Suppressor macrophage (primary cell): ENCODE measurements around the gene JUP.
A peak's percentile ranks its signal among the peaks of the same experiment; 100 is the strongest.

Experiments used
- DNase-seq, 4 experiments: peaks; one replicate each; pipeline ENCODE4 v3.0.0-alpha.2; 2020 to 2022

The JUP gene

DNA sequence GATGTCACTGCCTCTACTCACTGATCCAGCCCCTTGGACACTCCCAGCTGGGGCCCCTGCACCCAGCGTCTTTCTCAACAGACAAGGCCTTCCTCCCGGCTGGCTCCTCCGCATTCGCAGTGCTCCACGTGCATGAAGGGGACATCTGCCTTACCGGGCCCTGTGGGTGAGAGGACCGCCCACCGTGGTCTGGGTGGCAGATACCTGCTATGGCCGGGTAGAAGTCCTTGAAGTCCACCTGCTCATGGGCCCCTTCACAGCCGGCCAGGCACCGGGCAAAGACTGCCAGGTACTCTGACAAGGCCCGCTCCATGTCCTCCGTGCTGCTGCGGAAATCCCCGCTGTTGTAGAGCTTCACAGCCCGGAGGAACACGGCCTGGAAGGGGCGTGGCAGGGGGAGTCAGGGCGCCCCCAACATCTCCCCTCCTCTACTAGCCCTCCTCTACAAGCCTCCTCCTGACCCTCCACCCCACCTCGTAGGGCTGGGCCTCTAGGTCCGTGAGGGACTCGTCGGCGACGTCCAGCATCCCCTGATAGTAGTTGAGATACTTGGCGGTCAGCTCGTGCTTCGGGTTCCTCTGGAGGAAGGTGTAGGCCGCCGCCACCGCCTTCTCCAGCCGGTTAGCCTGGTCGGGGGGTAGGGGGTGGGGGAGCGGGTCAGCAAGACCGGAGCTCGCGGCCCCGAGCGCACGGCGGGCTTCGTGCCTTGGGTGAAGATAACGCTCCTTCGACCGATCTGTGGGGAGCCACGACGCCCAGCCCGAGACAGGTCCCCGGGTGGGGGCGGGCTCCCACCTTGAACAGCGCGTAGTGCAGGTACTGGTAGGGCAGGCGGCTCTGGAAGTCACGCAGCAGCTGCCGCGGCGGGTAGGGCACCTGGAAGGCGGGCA, 24.4 kb upstream of the JUP start:
- no peak for DNase-seq

DNA sequence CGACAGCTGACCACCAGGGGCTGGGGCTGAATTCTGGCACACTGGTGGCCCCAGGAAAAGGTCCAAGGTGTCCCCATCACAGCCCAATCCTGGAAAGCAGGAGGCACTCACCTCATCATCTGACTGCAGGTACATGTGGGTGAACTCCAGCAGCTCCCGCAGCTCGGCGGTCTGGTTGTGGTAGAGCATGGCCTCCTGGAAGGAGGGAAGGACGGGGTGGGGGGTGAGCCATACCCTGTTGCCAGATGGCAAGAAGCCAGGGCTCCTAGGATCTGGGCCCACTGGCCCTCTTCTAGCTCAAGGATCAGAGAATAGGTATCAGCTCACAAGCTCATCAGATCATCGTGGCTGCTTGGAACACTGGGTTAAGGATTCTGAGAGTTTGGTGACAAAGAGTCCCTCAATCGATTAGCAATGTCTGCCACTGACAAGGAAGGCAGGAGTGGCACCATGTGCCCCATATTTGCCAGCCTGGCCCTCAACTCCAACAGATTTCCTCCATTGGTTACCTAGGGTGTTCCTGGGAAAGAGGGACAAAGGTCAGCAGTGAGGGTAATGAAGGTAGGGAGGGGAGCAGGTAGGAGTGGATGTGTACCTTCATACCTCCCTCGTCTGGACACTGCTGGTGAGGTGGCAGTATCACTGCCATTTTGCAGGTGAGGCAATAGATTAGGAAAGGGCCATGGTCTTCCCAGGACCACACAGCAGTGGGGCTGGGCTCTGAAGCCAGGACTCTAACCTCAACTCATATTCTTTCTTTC, 20.4 kb upstream of the JUP start:
- no peak for DNase-seq

DNA sequence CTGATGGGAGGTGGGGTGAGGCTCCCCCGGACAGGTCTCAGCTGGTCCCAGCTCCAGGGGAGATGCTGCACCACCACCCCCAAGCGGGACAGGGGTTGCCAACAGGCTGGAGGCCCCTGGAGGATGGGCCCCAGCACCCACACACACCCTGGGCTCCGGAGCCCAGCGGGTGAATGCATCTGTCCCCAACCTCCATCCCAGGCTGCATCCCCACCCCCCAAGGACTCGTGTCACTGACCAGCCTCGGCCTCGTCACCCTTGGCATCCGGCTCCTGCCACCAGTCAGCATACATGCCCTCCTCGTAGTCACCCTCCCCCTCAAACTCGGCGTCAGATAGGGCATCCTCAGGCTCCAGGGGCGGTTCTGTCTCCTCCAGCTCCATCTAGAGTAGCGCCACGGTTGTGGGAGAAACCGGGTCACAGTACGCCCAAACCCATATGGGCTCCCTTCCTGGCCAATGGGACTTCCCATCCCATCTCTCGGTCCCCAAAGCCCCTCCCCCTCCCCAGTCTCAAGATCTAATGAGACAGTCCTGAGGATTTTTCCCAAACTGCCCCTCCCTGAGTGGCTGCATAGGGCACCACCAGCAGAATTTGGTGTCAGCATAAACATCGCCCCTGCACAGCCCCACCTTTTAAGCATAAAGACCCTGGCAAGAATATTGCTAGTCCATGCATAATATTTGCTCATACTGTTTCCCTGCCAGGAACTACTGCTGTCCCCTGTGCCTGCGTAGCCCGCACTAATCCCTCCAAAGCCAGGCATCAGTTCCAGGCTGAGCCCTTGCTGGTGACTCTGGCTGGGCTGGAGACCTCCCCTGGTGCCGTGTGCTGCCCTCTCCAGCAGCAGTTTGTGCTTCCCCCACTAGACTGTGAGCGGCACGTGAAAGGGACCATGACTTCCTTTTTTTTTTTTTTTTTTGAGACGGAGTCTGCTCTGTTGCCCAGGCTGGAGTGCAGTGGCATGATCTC, 16.8 kb upstream of the JUP start:
- DNase-seq = peak; percentile 60 to 79 (median 76)

DNA sequence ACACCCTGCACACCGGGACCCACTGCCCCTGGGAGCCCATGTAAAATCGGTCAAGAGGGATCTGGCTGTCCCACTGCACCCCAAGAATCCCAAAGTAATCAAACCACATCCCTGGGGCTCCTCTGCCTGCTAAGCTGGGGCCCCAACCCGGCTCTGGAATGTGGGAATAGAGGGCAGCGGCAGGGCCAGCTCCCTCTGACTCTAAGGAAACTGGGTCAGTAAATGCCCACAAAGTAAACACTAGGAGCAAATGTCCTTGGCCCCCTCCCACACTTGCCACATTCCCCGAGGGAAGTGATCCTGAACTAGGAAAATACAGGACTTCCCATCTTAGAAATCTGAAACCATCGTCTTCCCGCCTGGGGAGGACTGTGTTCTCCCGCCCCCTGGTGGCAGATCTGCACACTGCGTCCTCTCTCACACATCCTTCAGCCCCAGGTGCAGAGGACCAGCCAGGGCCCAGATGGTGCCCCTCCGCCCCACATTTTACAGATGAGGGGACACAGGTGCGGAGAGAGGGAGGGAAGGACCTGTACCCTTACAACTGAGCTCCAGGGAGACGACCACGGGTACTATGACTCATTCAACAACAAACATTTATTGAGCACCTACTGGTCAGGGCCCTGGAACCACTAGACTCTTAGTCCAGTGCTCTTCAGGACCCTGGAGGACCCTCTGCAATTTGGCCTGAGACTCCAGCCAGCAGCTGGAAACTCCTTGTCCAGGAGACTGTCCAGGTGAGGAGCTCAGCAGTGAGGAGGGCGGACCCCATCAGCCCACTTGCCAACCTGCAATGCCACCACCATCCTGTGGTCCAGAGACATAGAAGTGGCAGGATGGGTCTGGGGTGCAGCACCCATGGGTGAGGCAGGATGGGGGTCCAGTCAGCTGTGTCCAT, 15.1 kb upstream of the JUP start:
- DNase-seq = peak; percentile 75 to 90 (median 86)

DNA sequence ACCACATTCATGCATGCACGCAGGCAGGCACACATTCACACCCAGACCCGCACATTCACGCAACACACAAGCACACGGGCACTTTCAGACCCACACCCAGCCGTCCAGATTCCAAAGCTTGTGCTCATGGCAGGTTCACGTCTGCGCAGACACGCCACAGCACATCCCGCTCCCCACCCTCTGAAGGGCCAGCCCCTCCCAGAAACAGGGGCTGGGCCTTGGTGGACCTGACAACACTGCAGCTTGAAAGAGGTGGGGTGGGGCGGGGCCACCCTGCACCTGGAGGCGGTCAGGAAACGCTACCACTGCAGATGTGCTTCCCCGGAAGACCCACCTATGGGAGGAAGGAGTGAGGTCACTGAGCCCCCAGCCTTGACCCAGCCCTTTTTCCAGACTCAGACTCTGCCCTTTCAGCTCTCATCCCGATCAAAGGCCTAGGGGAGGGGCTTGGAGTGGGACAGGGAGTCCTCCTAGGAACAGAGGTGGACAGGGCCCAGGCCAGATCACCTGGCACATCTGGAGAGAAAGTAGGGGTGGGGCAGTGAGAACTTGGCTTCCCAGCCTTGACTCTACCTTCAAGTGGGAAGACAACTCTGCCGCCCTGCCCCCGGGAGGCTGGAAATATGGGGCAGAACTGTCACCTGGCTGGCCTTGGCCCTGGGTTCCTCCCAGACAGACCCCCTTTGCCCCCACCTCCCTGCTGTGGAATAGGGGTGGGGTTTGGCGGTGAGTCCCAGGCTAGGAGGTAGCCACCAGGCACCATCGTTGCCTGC, 14.3 kb upstream of the JUP start:
- DNase-seq = no peak

DNA sequence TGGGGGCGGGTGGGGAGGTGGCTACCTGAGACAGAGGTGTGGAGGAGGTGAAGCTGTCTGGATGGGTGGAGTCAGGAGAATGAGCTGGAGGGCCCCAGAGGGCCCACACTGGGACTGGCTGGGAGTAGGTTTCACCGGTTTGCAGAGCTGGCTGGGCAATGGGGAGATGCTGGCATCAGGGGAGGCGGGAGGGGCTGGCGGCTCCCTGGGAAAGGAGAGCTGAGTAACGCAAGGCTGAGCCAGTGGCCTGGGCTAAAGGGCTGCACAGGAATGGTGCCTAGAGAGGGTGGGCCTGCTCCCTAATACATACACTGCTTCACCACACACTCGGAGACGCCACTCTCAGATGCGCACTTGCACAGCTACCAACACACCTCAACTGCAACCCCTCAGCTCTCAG, 12.9 kb upstream of the JUP start:
- DNase-seq = no peak

DNA sequence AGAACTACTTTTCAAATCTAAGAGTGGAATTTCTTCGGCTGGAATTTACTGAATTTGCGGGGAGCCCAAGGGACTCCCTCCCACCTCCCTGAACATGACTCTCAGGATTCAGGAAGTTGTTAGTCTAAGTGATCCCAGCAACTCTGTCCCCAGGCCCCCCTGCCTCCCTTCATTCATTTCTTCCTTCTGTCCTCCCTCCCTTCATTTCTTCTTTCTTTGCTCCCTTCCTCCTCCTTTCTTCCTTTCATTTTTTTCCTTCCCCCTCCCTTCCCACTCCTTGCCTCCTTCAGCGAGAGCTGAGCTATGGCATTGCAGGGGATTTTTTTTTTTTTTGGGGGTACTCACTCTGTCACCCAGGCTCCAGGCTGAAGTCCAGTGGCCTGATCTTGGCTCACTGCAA, 10.9 kb upstream of the JUP start:
- DNase-seq = no peak

DNA sequence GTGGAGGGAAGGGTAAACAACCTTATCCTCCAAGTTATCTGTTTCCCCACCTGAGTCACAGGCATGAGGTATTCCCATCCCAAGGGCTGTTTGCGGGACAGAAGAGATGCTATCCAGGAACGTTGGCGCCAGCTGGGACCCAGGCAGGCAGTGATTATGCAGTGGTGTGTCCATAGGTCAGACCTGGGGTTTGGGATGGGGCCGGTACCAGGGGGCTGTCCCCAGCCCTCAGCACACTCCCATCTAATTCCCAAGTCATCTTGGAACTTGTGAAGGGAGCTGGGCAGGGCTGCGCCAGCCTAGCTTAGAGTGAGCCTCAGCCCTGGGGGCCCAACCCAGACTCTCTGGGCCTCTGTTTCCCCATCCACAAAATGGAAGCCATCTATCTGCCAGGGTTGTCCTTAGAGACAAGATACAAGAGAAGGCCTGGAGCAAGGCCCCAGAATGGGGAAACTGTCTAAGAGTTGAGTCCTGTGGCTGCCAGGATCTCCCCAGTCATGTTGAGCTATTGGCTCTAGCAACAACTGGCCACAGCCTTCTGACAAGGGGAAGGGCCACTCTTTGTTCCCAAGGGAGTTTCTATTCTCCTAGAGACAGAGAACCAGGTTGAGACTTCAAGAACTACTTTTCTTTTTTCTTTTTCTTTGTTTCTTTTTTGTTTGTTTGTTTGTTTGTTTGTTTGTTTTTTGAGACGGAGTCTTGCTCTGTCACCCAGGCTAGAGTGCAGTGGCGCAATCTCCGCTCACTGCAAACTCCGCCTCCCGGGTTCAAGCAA, 9.8 kb upstream of the JUP start:
- peak; percentile 41 to 66 (median 62) for DNase-seq

DNA sequence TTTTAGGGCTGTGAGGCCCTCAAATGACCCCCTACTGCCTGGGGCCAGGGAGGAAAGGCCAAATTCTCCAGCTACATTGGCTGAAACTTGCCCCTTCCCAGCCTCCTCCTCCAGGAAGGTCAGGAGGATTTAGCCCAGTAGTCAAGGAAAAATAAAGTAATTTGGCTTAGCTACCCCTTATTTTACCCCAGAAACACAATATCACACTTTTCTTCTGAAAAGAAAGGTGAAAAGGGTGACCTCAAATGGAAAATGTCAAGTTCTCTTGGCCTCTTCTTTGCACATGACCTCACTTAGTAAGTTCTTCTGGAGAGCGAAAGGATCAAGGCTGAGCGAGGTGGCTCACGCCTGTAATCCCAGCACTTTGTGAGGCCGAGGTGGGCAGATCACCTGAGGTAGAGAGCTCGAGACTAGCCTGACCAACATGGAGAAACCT, 8.0 kb upstream of the JUP start:
- no peak for DNase-seq

DNA sequence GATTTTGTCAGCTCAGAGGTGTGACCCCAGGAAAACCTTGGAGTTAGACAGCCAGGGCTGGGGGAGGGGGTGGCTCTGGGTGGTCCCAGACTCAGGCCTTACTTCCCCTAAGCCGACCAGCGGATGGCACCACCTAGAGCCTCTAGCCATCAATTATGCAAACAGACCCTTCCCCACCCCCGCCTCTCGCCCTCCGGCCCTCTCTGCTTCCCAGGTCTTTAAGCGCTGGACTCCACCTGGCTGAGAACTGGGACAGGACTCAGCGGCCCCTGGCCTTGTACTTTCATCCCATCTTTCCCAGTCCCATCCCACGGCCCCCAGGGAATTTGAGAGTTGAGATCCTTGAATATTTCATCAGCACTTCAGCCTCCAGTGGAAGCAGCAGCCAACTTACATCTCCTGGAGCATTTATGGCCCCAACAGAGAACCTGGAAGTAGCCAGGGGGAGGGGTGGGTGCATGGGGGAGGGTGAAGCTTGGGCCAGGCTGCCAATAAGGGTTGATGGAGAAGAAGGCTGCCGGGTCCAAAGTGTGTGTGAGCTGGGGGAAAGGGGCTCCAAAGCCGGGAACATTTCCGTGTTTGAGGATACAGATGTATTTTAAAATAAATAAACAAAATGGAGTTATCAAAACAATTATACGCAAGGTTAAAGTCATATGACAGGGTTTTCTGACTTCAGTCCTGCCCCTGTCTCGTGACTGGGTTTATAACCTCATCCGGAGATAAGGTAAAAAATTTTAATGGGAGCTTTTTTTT, 7.5 kb upstream of the JUP start:
- DNase-seq = no peak

DNA sequence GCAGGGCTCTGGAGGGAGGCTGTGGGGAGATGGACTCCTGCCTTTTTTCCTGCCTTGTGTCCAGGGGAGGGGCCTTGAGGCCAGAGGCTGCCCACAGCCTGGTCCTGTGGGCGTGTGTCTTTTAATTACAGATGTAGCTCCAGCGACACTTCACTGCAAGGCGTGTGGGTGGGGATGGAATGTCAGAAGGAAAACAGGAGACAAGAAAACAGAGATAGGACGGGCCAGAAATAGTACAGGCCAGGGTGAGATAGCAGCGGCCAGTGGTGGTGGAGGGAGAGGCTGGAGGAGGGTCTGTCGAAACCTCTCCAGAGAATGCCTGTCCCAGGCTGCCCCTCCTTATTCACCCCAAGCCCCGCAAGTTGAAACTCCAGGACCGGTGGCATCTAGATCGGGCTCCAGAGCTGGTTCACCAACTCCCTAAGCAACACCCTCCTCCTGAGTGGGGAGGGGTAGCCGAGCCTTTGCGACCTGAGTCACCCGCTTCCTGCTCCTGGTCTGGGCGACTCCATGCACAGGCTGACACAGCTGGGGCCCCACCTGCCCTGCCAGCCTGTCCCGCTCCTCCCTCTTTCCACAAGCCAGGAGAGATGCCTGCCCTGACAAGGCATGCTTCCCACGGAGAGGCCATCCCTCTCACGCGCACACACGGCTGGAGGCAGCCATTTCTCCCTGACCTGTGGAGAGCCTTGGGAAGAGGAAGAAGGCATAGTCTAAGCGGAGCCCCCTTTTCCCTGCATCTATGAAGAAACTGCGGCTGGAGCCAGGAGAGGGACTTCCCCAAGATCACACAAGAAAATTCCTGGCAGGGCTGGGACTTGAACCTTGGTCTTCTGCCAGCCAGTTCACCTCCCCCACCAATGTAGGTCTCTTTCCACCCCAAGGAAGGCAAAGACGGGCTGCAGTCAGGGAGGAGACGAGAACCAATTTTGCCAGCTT, 6.6 kb upstream of the JUP start:
- peak in 1 of 4 experiments; percentile 42 for DNase-seq

DNA sequence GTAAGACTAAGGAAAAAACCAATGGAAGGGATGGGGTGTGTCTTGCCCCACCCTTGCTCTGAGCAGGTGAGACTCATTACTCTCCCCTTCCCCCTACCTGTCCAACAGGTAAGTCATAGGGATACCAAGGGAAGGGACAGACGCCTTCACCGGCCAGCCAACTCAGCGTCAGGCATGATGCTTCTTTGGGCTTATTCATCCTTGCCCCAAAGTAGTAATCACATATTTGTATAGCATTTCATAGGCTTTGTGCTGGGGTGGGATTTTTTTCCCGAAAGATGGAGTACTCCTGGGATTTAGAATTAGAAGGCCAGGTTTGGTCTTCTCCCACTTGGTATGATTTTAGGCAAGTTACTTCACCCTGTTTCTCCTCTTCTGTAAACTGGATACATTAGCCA, 509 bp upstream of the JUP start:
- no peak for DNase-seq

DNA sequence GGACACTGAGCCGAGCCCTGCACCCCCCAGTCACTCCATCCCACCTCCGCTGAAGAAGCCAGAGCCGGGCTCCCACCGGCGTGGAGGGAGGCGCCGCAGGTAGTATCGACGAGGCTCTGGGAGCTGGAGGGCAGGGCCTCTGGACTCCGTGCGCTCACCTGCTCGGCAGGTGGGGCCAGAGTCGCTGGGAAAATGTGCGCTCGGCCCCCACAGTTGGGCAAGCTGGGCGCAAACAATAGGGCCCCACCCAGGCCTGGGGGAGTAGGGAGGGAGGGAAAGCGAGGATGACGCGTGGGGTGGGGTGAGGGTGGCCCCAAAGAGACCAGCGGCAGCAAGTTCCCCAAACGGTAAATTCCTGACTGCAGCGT, 668 bp downstream of the JUP start:
- DNase-seq = peak in 1 of 4 experiments; percentile 75

DNA sequence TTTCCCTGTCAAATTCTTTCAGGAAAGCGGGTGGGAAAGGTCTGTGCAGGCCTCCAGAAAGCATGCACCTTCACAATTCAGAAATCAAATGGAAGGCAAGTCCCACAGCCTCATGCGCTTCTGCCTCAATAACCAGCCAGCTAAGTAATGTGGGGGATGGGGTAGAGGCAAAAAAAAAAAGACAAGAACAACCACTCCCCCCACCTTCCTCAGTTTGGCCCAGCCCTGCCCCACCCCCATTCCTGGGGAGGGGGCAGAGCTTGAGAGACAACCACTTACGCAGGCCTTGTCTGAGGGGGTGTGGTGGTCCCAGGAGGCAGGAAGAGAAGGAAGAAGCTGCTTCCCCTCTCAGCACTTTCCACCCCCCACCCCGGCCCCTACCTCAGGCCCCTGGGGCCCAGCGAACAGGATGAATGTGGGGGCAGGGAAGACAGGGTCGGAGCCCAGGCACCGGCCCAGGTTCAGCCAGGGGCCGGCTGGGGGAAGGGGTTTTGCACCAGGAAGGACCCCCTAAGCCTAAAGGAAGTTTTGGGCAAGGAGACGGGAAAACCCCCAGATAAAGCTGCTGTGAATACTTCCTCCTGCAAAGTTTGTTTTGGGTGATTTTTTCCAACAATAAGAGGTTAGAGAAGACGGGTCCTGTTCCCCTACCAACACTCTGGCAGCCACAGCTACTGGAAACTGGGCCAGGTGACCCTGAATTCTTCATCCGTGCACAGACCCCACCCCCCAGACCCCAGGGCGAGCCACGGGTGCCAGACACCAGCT, 1.2 kb downstream of the JUP start:
- peak in 2 of 4 experiments; percentile 19 to 37 for DNase-seq

DNA sequence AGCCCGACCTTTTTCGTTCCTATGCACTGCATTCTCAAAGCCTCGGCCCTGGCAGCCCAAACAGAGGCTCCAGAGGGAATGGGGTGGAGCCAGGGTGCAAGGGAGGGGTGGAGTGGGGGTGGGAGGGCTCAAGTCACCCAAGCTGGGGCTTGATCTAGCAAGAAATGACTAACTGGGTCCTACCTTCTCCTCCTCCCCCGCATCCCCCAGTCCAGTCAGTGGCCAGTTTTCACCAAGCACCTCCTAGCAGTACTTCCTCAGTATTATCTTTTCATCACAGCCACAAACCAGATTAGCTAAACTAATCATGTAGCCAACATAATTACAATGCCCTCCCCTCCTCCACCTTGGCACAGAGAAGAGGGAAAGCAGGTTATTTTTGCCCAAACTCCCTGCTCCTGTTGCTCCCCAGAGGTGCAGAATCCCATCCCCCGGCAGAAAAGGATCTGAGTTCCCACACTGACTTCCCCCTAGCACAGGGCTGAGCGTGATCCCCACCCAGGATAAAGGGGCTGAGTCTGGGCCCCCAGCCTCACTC, 2.2 kb downstream of the JUP start:
- DNase-seq = peak; percentile 52 to 76 (median 74)

DNA sequence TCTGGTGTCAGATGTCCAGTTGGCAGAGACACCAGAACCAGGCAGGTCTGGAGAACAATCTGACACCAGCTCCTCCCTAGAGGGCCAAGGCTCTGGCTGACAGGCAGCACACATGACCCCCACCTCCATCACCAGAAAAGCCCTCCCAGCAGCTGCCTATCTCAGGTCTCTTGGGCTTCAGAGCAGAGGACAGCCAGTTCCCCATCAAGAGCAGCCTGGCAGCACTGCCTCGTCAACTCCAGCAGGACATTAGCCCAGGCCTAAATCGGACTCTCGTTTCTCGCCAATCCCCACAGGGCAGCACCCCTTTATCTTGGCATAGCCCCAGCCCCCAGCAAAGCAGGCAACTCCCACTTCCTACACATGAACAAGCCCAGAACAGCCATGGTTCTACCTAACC, 4.4 kb downstream of the JUP start:
- no peak for DNase-seq
